Adrenal gland (tissue), 5 donors: ENCODE results near the gene ACOT11.

Source experiments
- CTCF ChIP-seq, 6 experiments: fragments of 450-650 bp in 4 of 6; fragments of 200-600 bp in 2 of 6; sonication (generic) in 1 of 6; IDR thresholded peaks; 1 replicate in 5 of 6; 2 replicates in 1 of 6; pipeline versions ENCODE4 v1.5.1 to v1.8.0; 2016 to 2021; ENCODE audit warnings: antibody characterized with exemption in 6 of 6, mild to moderate bottlenecking in 2 of 6, moderate library complexity in 1 of 6
- POLR2A ChIP-seq, 2 donors: fragments of 450-650 bp; IDR thresholded peaks; one replicate each; pipeline ENCODE4 v1.6.1; 2017; ENCODE audit warnings: antibody characterized with exemption in 2 of 2, mild to moderate bottlenecking in 2 of 2, moderate library complexity in 1 of 2
- donor health status: DM: no; HTN: no; CAD: no.

- no peak for TF ChIP-seq CTCF (IDR thresholded peaks at IDR 0.05)
- TF ChIP-seq POLR2A (IDR thresholded peaks at IDR 0.05), result no peak
Measured at GRCh38 chr1:54627196-54627595, 79.2 kb downstream of the ACOT11 start.
